CD4-positive, CD25-positive, alpha-beta regulatory T cell (primary cell): ENCODE measurements around the gene PRPSAP1. TPM values are rescaled to one million over a fixed set of nuclear protein-coding genes. Genes with fewer than 3 reads are reported as not detected.
"Not testable (repeated sequence)": the region's sequence is repeated elsewhere in the genome, so short reads cannot be mapped to it uniquely, and the experiment has no call there.

Experiments used
- ATAC-seq, 2 donors: fragments of 150-1000 bp; cut with Tn5 transposase; one replicate each; pipeline ENCODE4 v1.10.0; 2021; ENCODE audit warnings: low read depth in 2 of 2, moderate number of reproducible peaks in 2 of 2, moderate library complexity in 1 of 2
- DNase-seq, 3 donors: peaks; one replicate each; pipeline versions ENCODE4 v3.0.0 to v3.0.0-alpha.2; 2012 to 2022; ENCODE audit warnings: mixed read lengths in 1 of 3
- H3K27ac ChIP-seq: one replicate; pipeline ENCODE4 v1.7.0; 2013; ENCODE audit warnings: mild to moderate bottlenecking, low read length; ENCODE audit not compliant: insufficient read depth, poor library complexity, severe bottlenecking
- H3K27me3 ChIP-seq: one replicate; pipeline ENCODE4 v1.7.0; 2013; ENCODE audit warnings: low read length; ENCODE audit not compliant: control insufficient read depth, insufficient read depth
- H3K36me3 ChIP-seq: one replicate; pipeline ENCODE4 v1.7.0; 2013; ENCODE audit warnings: mild to moderate bottlenecking, low read length, moderate library complexity; ENCODE audit not compliant: control insufficient read depth, insufficient read depth
- H3K4me1 ChIP-seq: 2 replicates; pipeline ENCODE4 v1.7.0; 2013; ENCODE audit warnings: mild to moderate bottlenecking, low read length; ENCODE audit not compliant: insufficient read depth, control insufficient read depth, poor library complexity, severe bottlenecking
- H3K4me3 ChIP-seq: one replicate; pipeline ENCODE4 v1.7.0; 2013; ENCODE audit warnings: low read depth, mild to moderate bottlenecking, low read length, moderate library complexity
- H3K9me3 ChIP-seq, 2 experiments: 1 replicate in 1 of 2; 2 replicates in 1 of 2; pipeline ENCODE4 v1.7.0; 2013; ENCODE audit warnings: low read length in 2 of 2, mild to moderate bottlenecking in 1 of 2, moderate library complexity in 1 of 2; ENCODE audit not compliant: control insufficient read depth in 2 of 2
- H3K27ac Mint-ChIP-seq, 3 donors: one replicate each; pipeline ENCODE4 v1.8.0; 2020 to 2022; ENCODE audit warnings: mild to moderate bottlenecking in 3 of 3, mixed read lengths in 3 of 3, moderate library complexity in 2 of 3
- H3K27me3 Mint-ChIP-seq: one replicate; pipeline ENCODE4 v1.8.0; 2022; ENCODE audit warnings: mild to moderate bottlenecking, mixed read lengths
- H3K36me3 Mint-ChIP-seq: one replicate; pipeline ENCODE4 v1.8.0; 2020; ENCODE audit warnings: mixed read lengths
- H3K4me1 Mint-ChIP-seq, 4 donors: one replicate each; pipeline ENCODE4 v1.8.0; 2020 to 2022; ENCODE audit warnings: mixed read lengths in 4 of 4, mild to moderate bottlenecking in 1 of 4
- H3K4me3 Mint-ChIP-seq, 4 donors: one replicate each; pipeline ENCODE4 v1.8.0; 2020 to 2022; ENCODE audit warnings: mild to moderate bottlenecking in 4 of 4, mixed read lengths in 4 of 4, moderate library complexity in 3 of 4
- H3K9me3 Mint-ChIP-seq, 7 donors: one replicate each; pipeline ENCODE4 v1.8.0; 2020 to 2022; ENCODE audit warnings: mixed read lengths in 7 of 7, mild to moderate bottlenecking in 3 of 7, moderate library complexity in 2 of 7
- polyA plus RNA-seq, 4 donors: library from polyadenylated mRNA; unstranded; fragments of 300-500 nt; fragmentation: Illumina TruSeq; gene quantifications; one replicate each; pipeline ENCODE4 v1.2.3, GENCODE V29; 2021
- total RNA-seq: library from RNA; stranded (reverse); gene quantifications from one replicate; pipeline ENCODE4 v1.2.3, GENCODE V29; 2022

Gene PRPSAP1
- total and polyA plus RNA-seq, 5 donors from 2014 or later, result 37.1 to 56.1 (median 53.1) TPM

DNA sequence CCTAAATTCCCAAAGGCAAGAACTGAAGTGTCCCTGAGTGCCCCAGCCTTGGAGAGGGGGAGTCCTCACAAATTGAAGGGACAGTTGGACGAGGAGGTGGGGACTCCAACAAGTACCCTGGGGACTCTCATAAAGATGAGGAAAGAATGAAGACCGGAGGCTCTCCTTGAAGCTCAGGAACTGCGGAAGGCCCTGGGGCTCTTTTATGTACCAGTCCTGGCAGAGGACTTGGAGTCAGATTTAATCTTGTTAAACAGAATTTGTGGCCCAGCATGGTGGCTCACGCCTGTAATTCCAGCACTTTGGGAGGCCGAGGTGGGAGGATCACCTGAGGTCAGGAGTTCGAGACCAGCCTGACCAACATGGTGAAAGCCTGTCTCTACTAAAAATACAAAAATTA lies 6.1 kb upstream of the PRPSAP1 start:
- not testable (repeated sequence) for H3K4me3 Mint-ChIP-seq, H3K9me3 Mint-ChIP-seq, H3K27me3 Mint-ChIP-seq, H3K4me3 ChIP-seq, DNase-seq, H3K4me1 ChIP-seq, ATAC-seq, H3K4me1 Mint-ChIP-seq, H3K27ac ChIP-seq, H3K36me3 ChIP-seq, H3K27me3 ChIP-seq, H3K36me3 Mint-ChIP-seq, H3K9me3 ChIP-seq, H3K27ac Mint-ChIP-seq

DNA sequence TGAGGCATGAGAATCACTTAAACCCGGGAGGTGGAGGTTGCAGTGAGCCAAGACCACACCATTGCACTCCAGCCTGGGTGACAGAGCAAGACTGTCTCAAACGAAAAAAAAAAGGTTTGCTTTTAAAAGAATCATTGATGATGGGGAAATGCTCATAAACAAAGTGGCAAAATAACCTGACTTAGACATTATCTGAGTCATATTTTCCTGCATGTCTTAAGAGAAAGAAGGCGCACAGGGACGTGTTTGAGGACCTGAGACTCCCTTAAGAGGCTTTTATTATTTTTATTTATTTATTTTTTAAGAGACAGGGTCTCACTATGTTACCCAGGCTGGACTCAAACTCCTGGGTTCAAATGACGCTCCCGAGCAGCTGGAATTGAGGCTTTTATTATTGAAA lies 5.7 kb upstream of the PRPSAP1 start:
- no peak overlapping the region for H3K27ac ChIP-seq
- no peaks in the 10 kb centered on the region for H3K9me3 Mint-ChIP-seq
- no peak for ATAC-seq
- H3K27ac Mint-ChIP-seq, result no peak overlapping the region
- H3K4me3 Mint-ChIP-seq, result no peak overlapping the region
- H3K27me3 Mint-ChIP-seq, result peaks cover 9% of the 10 kb centered on the region
- no peaks in the 10 kb centered on the region for H3K27me3 ChIP-seq
- H3K4me3 ChIP-seq, result no peak overlapping the region
- no peaks in the 10 kb centered on the region for H3K36me3 ChIP-seq
- H3K4me1 Mint-ChIP-seq, result peaks cover 0 to 5% (median under 1%) of the 10 kb centered on the region in 4 donors
- no peak for DNase-seq
- no peaks in the 10 kb centered on the region for H3K36me3 Mint-ChIP-seq
- H3K9me3 ChIP-seq, result no peaks in the 10 kb centered on the region
- peaks cover 3% of the 10 kb centered on the region for H3K4me1 ChIP-seq

- H3K4me3 ChIP-seq, result no peak overlapping the region
- H3K9me3 Mint-ChIP-seq, result no peaks in the 10 kb centered on the region
- DNase-seq (no peak), ATAC-seq (no peak)
- H3K9me3 ChIP-seq, result no peaks in the 10 kb centered on the region
- H3K27me3 Mint-ChIP-seq, result peaks cover 9% of the 10 kb centered on the region
- no peak overlapping the region for H3K27ac ChIP-seq
- H3K36me3 ChIP-seq, result no peaks in the 10 kb centered on the region
- peak overlapping the region in 2 of 4 donors; percentile 41 to 55 for H3K4me3 Mint-ChIP-seq
- H3K4me1 ChIP-seq, result peaks cover 12% of the 10 kb centered on the region
- H3K27me3 ChIP-seq, result no peaks in the 10 kb centered on the region
- peaks cover 0 to 14% (median 7%) of the 10 kb centered on the region in 4 donors for H3K4me1 Mint-ChIP-seq
- H3K27ac Mint-ChIP-seq, result no peak overlapping the region
- H3K36me3 Mint-ChIP-seq, result no peaks in the 10 kb centered on the region
Measured at GRCh38 chr17:76357597-76358158, 4.0 kb upstream of the PRPSAP1 start.

DNA sequence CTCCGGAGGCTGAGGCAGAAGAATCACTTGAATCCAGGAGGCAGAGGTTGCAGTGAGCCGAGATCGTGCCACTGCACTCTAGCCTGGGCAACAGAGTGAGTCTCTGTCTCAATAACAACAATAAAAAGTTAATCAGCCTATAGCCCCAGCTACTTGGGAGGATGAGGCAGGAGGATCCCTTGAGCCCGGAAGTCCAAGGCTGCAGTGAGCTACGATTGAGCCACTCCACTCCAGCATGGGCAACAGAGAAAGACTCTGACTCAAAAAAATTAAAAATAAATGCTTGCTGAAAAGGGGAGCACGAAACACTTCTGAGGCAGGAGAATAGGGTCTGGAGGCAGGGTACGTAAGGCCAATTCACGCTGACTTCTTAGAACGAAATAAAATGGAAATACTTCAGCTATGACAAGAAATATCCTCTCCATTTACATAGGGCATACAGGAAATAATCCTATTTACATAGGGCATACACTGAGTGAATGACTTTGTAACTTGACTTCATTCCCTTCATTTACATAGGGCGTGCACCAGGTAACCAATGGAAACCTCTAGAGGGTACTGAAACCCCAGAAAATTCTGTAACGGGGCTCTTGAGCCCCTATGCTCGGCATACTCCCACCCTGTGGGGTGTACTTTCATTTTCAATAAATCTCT lies 3.2 kb upstream of the PRPSAP1 start:
- Histone ChIP-seq H3K9me3 (no peaks in the 10 kb centered on the region), H3K4me3 (no peak overlapping the region), H3K4me1 (peaks cover 14% of the 10 kb centered on the region), H3K27me3 (no peaks in the 10 kb centered on the region), H3K27ac (no peak overlapping the region), H3K36me3 (no peaks in the 10 kb centered on the region)
- peaks cover under 1% of the 10 kb centered on the region for H3K36me3 Mint-ChIP-seq
- ATAC-seq (no peak), DNase-seq (no peak)
- H3K9me3 Mint-ChIP-seq, result no peaks in the 10 kb centered on the region
- H3K27me3 Mint-ChIP-seq, result peaks cover 6% of the 10 kb centered on the region
- peak overlapping the region in 1 of 4 donors; percentile 55 for H3K4me3 Mint-ChIP-seq
- H3K27ac Mint-ChIP-seq, result no peak overlapping the region
- peaks cover 2 to 19% (median 10%) of the 10 kb centered on the region in 4 donors for H3K4me1 Mint-ChIP-seq

- Histone ChIP-seq H3K4me3 (no peak overlapping the region), H3K36me3 (no peaks in the 10 kb centered on the region), H3K27ac (no peak overlapping the region), H3K4me1 (peaks cover 14% of the 10 kb centered on the region), H3K9me3 (no peaks in the 10 kb centered on the region), H3K27me3 (no peaks in the 10 kb centered on the region)
- peak in 1 of 3 donors; percentile 18 for DNase-seq
- no peaks in the 10 kb centered on the region for H3K9me3 Mint-ChIP-seq
- no peak for ATAC-seq
- peak overlapping the region; percentile 61 to 92 (median 75) for H3K4me3 Mint-ChIP-seq
- H3K4me1 Mint-ChIP-seq, result peaks cover 5 to 28% (median 14%) of the 10 kb centered on the region in 4 donors
- peaks cover 4% of the 10 kb centered on the region for H3K36me3 Mint-ChIP-seq
- peak overlapping the region in 2 of 3 donors; percentile 60 to 92 for H3K27ac Mint-ChIP-seq
- H3K27me3 Mint-ChIP-seq, result no peaks in the 10 kb centered on the region
Measured at GRCh38 chr17:76354747-76355310, 1.1 kb upstream of the PRPSAP1 start.

DNA sequence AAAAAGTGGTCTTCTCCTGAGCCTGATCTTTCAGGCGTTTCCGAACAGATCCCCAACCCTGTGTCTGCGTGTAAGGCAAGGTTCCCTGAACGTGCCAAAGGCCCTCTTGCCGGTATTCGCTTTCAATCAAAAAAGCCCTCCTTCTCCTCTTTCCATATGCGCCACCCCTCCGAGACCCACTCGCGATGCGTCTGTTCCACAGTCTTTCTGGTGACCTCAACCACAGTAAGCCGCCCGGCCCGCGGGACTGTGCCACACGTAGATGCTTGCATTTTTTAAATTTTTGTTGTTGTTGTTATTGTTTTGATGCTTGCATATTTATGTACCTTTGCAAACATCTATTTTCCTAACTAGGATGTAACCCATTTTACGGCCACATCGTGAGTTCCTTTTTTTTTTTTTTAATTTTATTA lies 607 bp upstream of the PRPSAP1 start:
- Histone ChIP-seq H3K9me3 (no peaks in the 10 kb centered on the region), H3K4me1 (peaks cover 14% of the 10 kb centered on the region), H3K27ac (peak overlapping the region; percentile 79), H3K27me3 (no peaks in the 10 kb centered on the region), H3K4me3 (peak overlapping the region; percentile 82), H3K36me3 (no peaks in the 10 kb centered on the region)
- no peak for DNase-seq
- no peak for ATAC-seq
- H3K4me3 Mint-ChIP-seq, result peak overlapping the region; percentile 91 to 97 (median 94)
- H3K27ac Mint-ChIP-seq, result peak overlapping the region; percentile 92 to 99 (median 98)
- no peaks in the 10 kb centered on the region for H3K27me3 Mint-ChIP-seq
- no peaks in the 10 kb centered on the region for H3K9me3 Mint-ChIP-seq
- peaks cover 5 to 28% (median 14%) of the 10 kb centered on the region in 4 donors for H3K4me1 Mint-ChIP-seq
- peaks cover 4% of the 10 kb centered on the region for H3K36me3 Mint-ChIP-seq

DNA sequence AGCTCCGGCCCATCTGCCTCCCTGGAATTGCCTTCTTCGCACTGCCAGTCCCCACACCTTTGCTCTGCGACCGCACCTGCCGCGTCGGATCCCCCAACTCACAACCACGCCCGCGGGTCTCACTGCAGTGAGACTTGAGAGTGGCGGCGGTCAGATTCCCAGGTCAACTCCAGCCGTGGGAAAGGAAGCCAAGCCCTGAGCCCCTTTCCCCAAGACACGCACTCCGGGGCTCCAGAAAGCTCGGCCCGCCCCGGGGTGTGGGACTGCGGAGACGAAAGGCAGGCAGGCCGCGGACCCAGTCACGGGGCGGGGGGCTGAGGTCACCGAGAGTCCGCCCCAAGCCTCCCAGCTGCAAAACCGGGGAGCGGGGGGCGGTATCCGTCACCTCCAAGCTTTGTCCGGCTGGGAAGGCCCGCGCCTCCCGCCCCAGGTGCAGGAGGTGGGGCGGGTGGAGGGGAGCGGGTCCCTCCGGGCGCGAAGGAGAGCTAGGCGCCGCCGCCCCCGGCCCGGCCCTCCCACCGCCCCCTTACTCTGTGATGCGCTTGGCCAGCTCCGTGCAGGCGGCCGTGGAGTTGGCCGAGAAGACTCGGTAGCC lies 615 bp downstream of the PRPSAP1 start:
- Mint-ChIP-seq H3K27me3 (no peaks in the 10 kb centered on the region), H3K36me3 (peaks cover 4% of the 10 kb centered on the region), H3K4me3 (peak overlapping the region; percentile 91 to 97 (median 94)), H3K9me3 (no peaks in the 10 kb centered on the region), H3K4me1 (peaks cover 5 to 28% (median 14%) of the 10 kb centered on the region in 4 donors), H3K27ac (peak overlapping the region in 2 of 3 donors; percentile 92 to 99)
- H3K27me3 ChIP-seq, result no peaks in the 10 kb centered on the region
- peak overlapping the region; percentile 67 for H3K4me3 ChIP-seq
- peaks cover 14% of the 10 kb centered on the region for H3K4me1 ChIP-seq
- H3K27ac ChIP-seq, result peak overlapping the region; percentile 79
- no peaks in the 10 kb centered on the region for H3K36me3 ChIP-seq
- no peaks in the 10 kb centered on the region for H3K9me3 ChIP-seq
- DNase-seq (peak in 1 of 3 donors; percentile 5), ATAC-seq (peak in 1 of 2 donors; percentile 1)
